ENCODE results near the gene PRKACA.

PRKACA gene

GRCh38 chr19:14086098-14086497 lies 31.5 kb downstream of the PRKACA start:
- no peak for TF ChIP-seq CTCF (IDR thresholded peaks at IDR 0.05; ENCODE audit: insufficient read depth, low read length)
- no peak for TF ChIP-seq REST (IDR thresholded peaks at IDR 0.05; ENCODE audit: insufficient replicate concordance, low read depth)
- TF ChIP-seq POLR2AphosphoS5 (IDR thresholded peaks at IDR 0.05; ENCODE audit: low read depth) = no peak
- Histone ChIP-seq H3K27me3 (ENCODE audit: insufficient read depth, poor library complexity, severe bottlenecking) (no peaks in the 10 kb centered on the region), H3K27ac (replicated peaks) (no peak overlapping the region), H3K4me3 (replicated peaks; ENCODE audit: insufficient read depth, low read length) (no peak overlapping the region)
- no peak for DNase-seq (ENCODE audit: low read depth in 1 of 2, low spot score in 1 of 2)

- no peak for TF ChIP-seq POLR2AphosphoS5 (IDR thresholded peaks at IDR 0.05; ENCODE audit: low read depth)
- no peak for TF ChIP-seq GABPA (IDR thresholded peaks at IDR 0.05; ENCODE audit: low read depth)
- TF ChIP-seq SPI1 (IDR thresholded peaks at IDR 0.05; ENCODE audit: borderline replicate concordance, low read depth) = no peak
- no peak for TF ChIP-seq REST (IDR thresholded peaks at IDR 0.05; ENCODE audit: insufficient replicate concordance, low read depth)
- no peak for TF ChIP-seq CTCF (IDR thresholded peaks at IDR 0.05; ENCODE audit: insufficient read depth, low read length)
- H3K27me3 ChIP-seq (ENCODE audit: insufficient read depth, poor library complexity, severe bottlenecking) = no peaks in the 10 kb centered on the region
- no peak for DNase-seq (ENCODE audit: low read depth in 1 of 2, low spot score in 1 of 2)
- H3K4me3 ChIP-seq (replicated peaks; ENCODE audit: insufficient read depth, low read length) = no peak within 1 kb of the TSS
- H3K27ac ChIP-seq (replicated peaks) = no peak within 1 kb of the TSS
These were observed 32.1 kb downstream of the PRKACA start, which contains the start of gene C19orf67 for GRCh38 chr19:14085309-14085995. Gene C19orf67, minus strand, starts transcription at chr19:14085783. Its CDS starts 156 bp downstream, at chr19:14085627.

GRCh38 chr19:14082675-14082960 lies 34.9 kb downstream of the PRKACA start:
- Histone ChIP-seq H3K4me3 (replicated peaks; ENCODE audit: insufficient read depth, low read length) (no peak overlapping the region), H3K27me3 (ENCODE audit: insufficient read depth, poor library complexity, severe bottlenecking) (no peaks in the 10 kb centered on the region), H3K27ac (replicated peaks) (no peak overlapping the region)
- no peak for DNase-seq (ENCODE audit: low read depth in 1 of 2, low spot score in 1 of 2)
- TF ChIP-seq CTCF (IDR thresholded peaks at IDR 0.05; ENCODE audit: insufficient read depth, low read length) (no peak), SPI1 (IDR thresholded peaks at IDR 0.05; ENCODE audit: borderline replicate concordance, low read depth) (no peak), POLR2AphosphoS5 (IDR thresholded peaks at IDR 0.05; ENCODE audit: low read depth) (no peak), GABPA (IDR thresholded peaks at IDR 0.05; ENCODE audit: low read depth) (no peak), REST (IDR thresholded peaks at IDR 0.05; ENCODE audit: insufficient replicate concordance, low read depth) (no peak)

Data from HL-60 (cell line).